Karpas-422 (cell line): ENCODE results near the gene TARBP2. TPM values are rescaled to one million over a fixed set of nuclear protein-coding genes. Genes with fewer than 3 reads are reported as not detected.

ENCODE experiments used
- DNase-seq: peaks from one replicate; pipeline ENCODE4 v3.0.0-alpha.2; 2015
- H2AFZ ChIP-seq: fragments of 200-600 bp; sonication (generic); 2 replicates; pipeline ENCODE4 v1.6.1; 2014; ENCODE audit warnings: antibody characterized with exemption, low read length, mixed read lengths
- H3K27ac ChIP-seq: fragments of 200-600 bp; sonication (generic); 2 replicates; pipeline ENCODE4 v1.5.1; 2014; ENCODE audit warnings: mild to moderate bottlenecking, low read length, moderate library complexity
- H3K27me3 ChIP-seq: fragments of 200-600 bp; sonication (generic); 2 replicates; pipeline ENCODE4 v1.6.1; 2014; ENCODE audit warnings: low read length, mixed read lengths
- H3K36me3 ChIP-seq: fragments of 200-600 bp; sonication (generic); 2 replicates; pipeline ENCODE4 v1.6.1; 2014; ENCODE audit warnings: low read length, mixed read lengths; ENCODE audit not compliant: insufficient read depth
- H3K4me1 ChIP-seq: fragments of 200-600 bp; sonication (generic); 2 replicates; pipeline ENCODE4 v1.6.1; 2014; ENCODE audit warnings: mild to moderate bottlenecking, low read length, mixed read lengths
- H3K4me2 ChIP-seq: fragments of 200-600 bp; sonication (generic); 2 replicates; pipeline ENCODE4 v1.6.1; 2014; ENCODE audit warnings: low read length, low read depth, mild to moderate bottlenecking; ENCODE audit not compliant: poor library complexity, severe bottlenecking
- H3K4me3 ChIP-seq: fragments of 200-600 bp; sonication (generic); 2 replicates; pipeline ENCODE4 v1.5.1; 2014; ENCODE audit warnings: mild to moderate bottlenecking, antibody characterized with exemption, low read length, mixed read lengths
- H3K79me2 ChIP-seq: fragments of 200-600 bp; sonication (generic); 2 replicates; pipeline ENCODE4 v1.6.1; 2014; ENCODE audit warnings: mild to moderate bottlenecking, low read length, mixed read lengths
- H3K9ac ChIP-seq: fragments of 200-600 bp; sonication (generic); 2 replicates; pipeline ENCODE4 v1.6.0; 2014; ENCODE audit warnings: low read length
- H3K9me2 ChIP-seq: fragments of 200-600 bp; sonication (generic), shearing (Covaris generic); replicated peaks from 2 replicates; pipeline ENCODE4 v1.6.0; 2014; ENCODE audit warnings: mild to moderate bottlenecking, low read length, moderate library complexity; ENCODE audit not compliant: insufficient read depth
- H3K9me3 ChIP-seq: fragments of 300-700, 200-600 bp; sonication (generic); 2 replicates; pipeline ENCODE4 v1.6.1; 2014; ENCODE audit warnings: low read length, mixed read lengths
- H4K20me1 ChIP-seq: fragments of 200-600 bp; sonication (generic); 2 replicates; pipeline ENCODE4 v1.6.1; 2014; ENCODE audit warnings: mild to moderate bottlenecking, antibody characterized with exemption, low read length, low read depth; ENCODE audit not compliant: insufficient read depth
- total RNA-seq: library from RNA; depleted of rRNA; stranded (reverse); fragments of >200 nt; shearing (Covaris generic); gene quantifications from 2 replicates; pipeline ENCODE4 v1.2.3, GENCODE V29; 2014; ENCODE audit warnings: low replicate concordance

TARBP2 gene
- total RNA-seq, 1 experiment from 2014 or later, result 37.0 TPM

GRCh38 chr12:53485955-53486735 lies 14.9 kb upstream of the TARBP2 start:
- H3K9me2 ChIP-seq, result no peaks in the 10 kb centered on the region
- no peaks in the 10 kb centered on the region for H3K4me1 ChIP-seq
- H3K9ac ChIP-seq, result no peak overlapping the region
- no peak overlapping the region for H3K27ac ChIP-seq
- no peak overlapping the region for H3K4me3 ChIP-seq
- no peak overlapping the region for H3K4me2 ChIP-seq
- no peaks in the 10 kb centered on the region for H3K79me2 ChIP-seq
- peaks cover 5% of the 10 kb centered on the region; the same call in 1 of the 2 replicates for H4K20me1 ChIP-seq
- no peaks in the 10 kb centered on the region for H3K27me3 ChIP-seq
- no peak for DNase-seq
- H3K36me3 ChIP-seq, result peaks cover 9% of the 10 kb centered on the region; the same call in 1 of the 2 replicates
- no peak overlapping the region for H2AFZ ChIP-seq
- no peaks in the 10 kb centered on the region for H3K9me3 ChIP-seq

- Histone ChIP-seq H4K20me1 (peaks cover 5% of the 10 kb centered on the region; the same call in 1 of the 2 replicates), H3K9ac (no peak overlapping the region), H3K4me2 (no peak overlapping the region), H3K9me2 (no peaks in the 10 kb centered on the region), H3K4me3 (no peak overlapping the region), H3K4me1 (peaks cover under 1% of the 10 kb centered on the region), H3K9me3 (no peaks in the 10 kb centered on the region), H3K36me3 (peaks cover 5% of the 10 kb centered on the region; the same call in 1 of the 2 replicates), H2AFZ (no peak overlapping the region), H3K79me2 (no peaks in the 10 kb centered on the region), H3K27ac (no peak overlapping the region), H3K27me3 (no peaks in the 10 kb centered on the region)
- DNase-seq, result no peak
Observed at GRCh38 chr12:53486736-53487487, 14.2 kb upstream of the TARBP2 start.

GRCh38 chr12:53489242-53489864 lies 11.7 kb upstream of the TARBP2 start:
- H3K27ac ChIP-seq, result no peak overlapping the region
- no peaks in the 10 kb centered on the region for H3K9me3 ChIP-seq
- H3K4me3 ChIP-seq, result no peak overlapping the region
- no peaks in the 10 kb centered on the region for H3K36me3 ChIP-seq
- peaks cover 22% of the 10 kb centered on the region for H3K4me1 ChIP-seq
- DNase-seq, result no peak
- H3K79me2 ChIP-seq, result peaks cover 2% of the 10 kb centered on the region; the same call in 1 of the 2 replicates
- no peaks in the 10 kb centered on the region for H3K9me2 ChIP-seq
- no peak overlapping the region for H2AFZ ChIP-seq
- H3K9ac ChIP-seq, result no peak overlapping the region
- no peak overlapping the region for H3K4me2 ChIP-seq
- H3K27me3 ChIP-seq, result no peaks in the 10 kb centered on the region
- no peaks in the 10 kb centered on the region for H4K20me1 ChIP-seq

- no peak for DNase-seq
- no peaks in the 10 kb centered on the region for H3K36me3 ChIP-seq
- H3K9me3 ChIP-seq, result no peaks in the 10 kb centered on the region
- H4K20me1 ChIP-seq, result no peaks in the 10 kb centered on the region
- no peaks in the 10 kb centered on the region for H3K27me3 ChIP-seq
- peak overlapping the region; percentile 79; the same call in 1 of the 2 replicates for H3K4me3 ChIP-seq
- H3K9me2 ChIP-seq, result no peaks in the 10 kb centered on the region
- H3K9ac ChIP-seq, result peak overlapping the region; percentile 69
- no peak overlapping the region for H2AFZ ChIP-seq
- H3K27ac ChIP-seq, result no peak overlapping the region
- peaks cover 36% of the 10 kb centered on the region for H3K4me1 ChIP-seq
- H3K79me2 ChIP-seq, result peaks cover 7% of the 10 kb centered on the region; the same call in 1 of the 2 replicates
- peak overlapping the region; percentile 88 for H3K4me2 ChIP-seq
Observed at GRCh38 chr12:53492188-53492587, 8.9 kb upstream of the TARBP2 start.

DNA sequence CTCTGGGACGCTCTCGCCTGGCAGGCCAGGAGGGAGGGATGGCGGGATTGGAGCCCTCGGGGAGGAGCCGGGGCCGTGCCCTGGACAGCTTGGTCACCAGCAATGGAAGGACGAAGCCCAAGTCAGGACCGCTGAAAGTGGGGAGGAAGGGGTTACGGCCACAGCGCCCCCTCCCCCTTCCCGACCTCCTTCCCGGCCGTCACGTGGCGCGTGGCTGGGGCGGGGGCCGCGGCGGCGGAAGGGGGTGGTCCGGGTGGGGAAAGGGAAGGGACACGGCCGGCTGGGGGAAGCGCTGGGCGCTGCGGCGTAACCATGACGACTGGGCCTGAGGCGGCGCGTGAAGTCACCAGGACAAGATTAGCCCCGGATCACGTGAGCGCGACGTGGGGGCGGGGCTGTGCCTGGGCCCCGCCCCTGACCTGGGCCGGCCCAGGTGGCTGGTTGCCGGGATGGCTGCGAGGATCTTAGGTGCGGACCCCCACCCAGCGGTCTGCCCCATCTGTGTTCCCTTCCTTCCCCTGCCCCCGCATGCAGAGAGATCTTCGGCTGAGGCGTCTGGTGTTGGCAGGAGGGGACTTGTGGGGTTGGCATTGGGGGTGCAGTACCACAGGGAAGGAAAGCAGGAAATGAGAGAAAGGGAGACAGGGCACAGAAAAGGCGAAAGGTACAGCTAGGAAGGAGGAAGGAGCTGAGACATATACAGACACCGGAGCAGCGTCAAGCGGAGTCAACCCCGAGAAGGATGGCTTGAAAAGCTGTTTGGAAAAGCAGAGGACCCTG lies 8.1 kb upstream of the TARBP2 start:
- H4K20me1 ChIP-seq, result no peaks in the 10 kb centered on the region
- peak overlapping the region; percentile 79 for H3K4me3 ChIP-seq
- peak overlapping the region; percentile 88 for H3K4me2 ChIP-seq
- H3K79me2 ChIP-seq, result peaks cover 15% of the 10 kb centered on the region
- H3K9me2 ChIP-seq, result no peaks in the 10 kb centered on the region
- peak overlapping the region; percentile 90; the same call in 1 of the 2 replicates for H2AFZ ChIP-seq
- peak overlapping the region; percentile 67 for H3K27ac ChIP-seq
- H3K9me3 ChIP-seq, result no peaks in the 10 kb centered on the region
- H3K36me3 ChIP-seq, result no peaks in the 10 kb centered on the region
- peaks cover 44% of the 10 kb centered on the region for H3K4me1 ChIP-seq
- H3K9ac ChIP-seq, result peak overlapping the region; percentile 78
- peak; percentile 95 for DNase-seq
- H3K27me3 ChIP-seq, result no peaks in the 10 kb centered on the region

DNA sequence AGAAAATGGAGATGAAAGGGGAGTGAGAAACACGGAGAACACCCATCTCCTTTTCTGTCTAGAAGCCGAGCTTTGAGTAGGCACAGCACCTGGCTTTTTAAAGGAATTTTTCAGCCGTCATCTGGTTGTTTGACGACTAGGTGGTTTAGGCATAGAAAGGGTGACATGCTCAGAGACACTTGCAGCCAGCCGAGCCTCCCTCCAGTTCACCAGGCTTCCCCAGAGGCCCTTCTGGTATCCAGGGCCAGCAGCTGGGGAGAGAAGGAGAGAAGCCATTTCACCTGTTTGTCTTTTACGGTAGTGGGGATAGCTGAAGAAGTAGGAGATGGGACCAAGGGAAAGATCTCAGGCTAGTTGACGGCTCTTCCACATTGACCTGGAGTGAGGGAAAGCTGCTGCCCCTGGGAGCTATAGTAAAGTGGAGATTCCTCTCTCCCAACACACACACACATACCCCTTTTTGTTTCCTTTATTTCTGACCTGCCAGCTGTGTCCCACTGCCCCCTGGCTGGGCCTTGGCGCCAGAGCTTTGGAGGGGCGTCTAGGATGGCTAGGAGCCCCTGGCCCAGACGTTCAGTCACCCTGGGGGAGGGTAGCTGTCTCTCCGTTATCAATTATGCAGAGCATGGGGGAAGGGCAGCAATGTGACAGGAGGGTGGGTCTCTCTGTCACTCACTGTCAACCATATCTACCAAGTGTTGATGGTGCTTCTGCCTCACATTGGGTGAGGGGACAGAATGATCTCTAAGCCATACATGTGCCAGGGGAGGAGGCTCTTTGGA lies 7.3 kb upstream of the TARBP2 start:
- Histone ChIP-seq H3K4me3 (peak overlapping the region; percentile 79), H3K9me2 (no peaks in the 10 kb centered on the region), H4K20me1 (no peaks in the 10 kb centered on the region), H3K4me2 (peak overlapping the region; percentile 88), H3K27ac (peak overlapping the region; percentile 67), H3K79me2 (peaks cover 20% of the 10 kb centered on the region), H2AFZ (peak overlapping the region; percentile 90; the same call in 1 of the 2 replicates), H3K27me3 (no peaks in the 10 kb centered on the region), H3K9ac (peak overlapping the region; percentile 78), H3K4me1 (peaks cover 50% of the 10 kb centered on the region), H3K9me3 (no peaks in the 10 kb centered on the region), H3K36me3 (no peaks in the 10 kb centered on the region)
- no peak for DNase-seq
